ENCODE data around the gene CCDC77. TPM values are rescaled to one million over a fixed set of nuclear protein-coding genes. Genes with fewer than 3 reads are reported as not detected.

The CCDC77 gene
- total RNA-seq, 2 experiments from 2014 or later = 5.3 to 7.8 TPM

DNA sequence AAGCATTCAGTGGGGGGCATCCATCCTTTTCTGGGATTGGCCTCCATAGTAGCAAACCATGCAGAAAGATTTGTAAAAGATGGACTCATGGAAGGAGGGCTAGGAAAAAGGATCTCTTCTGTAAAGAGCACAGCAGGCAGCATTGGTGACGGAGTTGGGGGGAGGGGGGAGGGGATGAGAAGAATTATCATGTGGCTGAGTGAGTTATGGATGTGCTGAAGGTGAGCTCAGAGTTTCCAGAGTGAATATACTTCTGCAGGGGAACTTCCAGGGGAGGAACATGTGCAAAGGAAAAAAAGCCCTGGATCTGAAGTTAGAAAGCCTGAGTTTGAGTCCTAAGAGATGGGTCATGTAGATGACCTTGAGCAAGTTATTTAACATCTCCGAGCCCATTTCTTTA, 54.4 kb downstream of the CCDC77 start:
- no peak overlapping the region for H3K4me3 Mint-ChIP-seq
- ChIA-PET CTCF (no interaction called here), POLR2A (no interaction called here)
- TF ChIP-seq, protein P1, sequence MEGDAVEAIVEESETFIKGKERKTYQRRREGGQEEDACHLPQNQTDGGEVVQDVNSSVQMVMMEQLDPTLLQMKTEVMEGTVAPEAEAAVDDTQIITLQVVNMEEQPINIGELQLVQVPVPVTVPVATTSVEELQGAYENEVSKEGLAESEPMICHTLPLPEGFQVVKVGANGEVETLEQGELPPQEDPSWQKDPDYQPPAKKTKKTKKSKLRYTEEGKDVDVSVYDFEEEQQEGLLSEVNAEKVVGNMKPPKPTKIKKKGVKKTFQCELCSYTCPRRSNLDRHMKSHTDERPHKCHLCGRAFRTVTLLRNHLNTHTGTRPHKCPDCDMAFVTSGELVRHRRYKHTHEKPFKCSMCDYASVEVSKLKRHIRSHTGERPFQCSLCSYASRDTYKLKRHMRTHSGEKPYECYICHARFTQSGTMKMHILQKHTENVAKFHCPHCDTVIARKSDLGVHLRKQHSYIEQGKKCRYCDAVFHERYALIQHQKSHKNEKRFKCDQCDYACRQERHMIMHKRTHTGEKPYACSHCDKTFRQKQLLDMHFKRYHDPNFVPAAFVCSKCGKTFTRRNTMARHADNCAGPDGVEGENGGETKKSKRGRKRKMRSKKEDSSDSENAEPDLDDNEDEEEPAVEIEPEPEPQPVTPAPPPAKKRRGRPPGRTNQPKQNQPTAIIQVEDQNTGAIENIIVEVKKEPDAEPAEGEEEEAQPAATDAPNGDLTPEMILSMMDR (IDR thresholded peaks at IDR 0.05) = no peak
- no peak overlapping the region for H3K27ac Mint-ChIP-seq
- peaks cover 0 to 12% of the 10 kb centered on the region in 2 experiments for H3K9me3 ChIP-seq (ENCODE audit: control insufficient read depth in 1 of 2, insufficient read depth in 1 of 2, low read length in 2 of 2)
- DNase-seq (no peak), ATAC-seq (ENCODE audit: poor library complexity) (no peak)
- peaks cover 6% of the 10 kb centered on the region for H3K4me1 Mint-ChIP-seq (ENCODE audit: low read depth)
- intact Hi-C loops (cut with DNase I, micrococcal nuclease) = loop anchor here in 1 of 2 experiments (2.0 to 10.0 kb wide), 2 partner anchors 91 to 499 kb away; no protein-coding TSS in a partner anchor
- no peaks in the 10 kb centered on the region for H3K9me3 Mint-ChIP-seq
- H3K27me3 Mint-ChIP-seq = peaks cover under 1% of the 10 kb centered on the region
- no peak overlapping the region for H3K4me3 ChIP-seq (ENCODE audit: low read length)
- H3K4me1 ChIP-seq (ENCODE audit: insufficient read depth, low read length) = peaks cover 18% of the 10 kb centered on the region
- H3K36me3 ChIP-seq (ENCODE audit: insufficient read depth, low read length) = no peaks in the 10 kb centered on the region
- H3K27me3 ChIP-seq (ENCODE audit: control insufficient read depth in 1 of 2, insufficient read depth in 2 of 2, low read length in 2 of 2) = peaks cover 0 to 4% of the 10 kb centered on the region in 2 experiments
- no peak overlapping the region for H3K27ac ChIP-seq (ENCODE audit: low read depth in 1 of 2, low read length in 2 of 2)
- H3K36me3 Mint-ChIP-seq (ENCODE audit: low read depth) = no peaks in the 10 kb centered on the region

DNA sequence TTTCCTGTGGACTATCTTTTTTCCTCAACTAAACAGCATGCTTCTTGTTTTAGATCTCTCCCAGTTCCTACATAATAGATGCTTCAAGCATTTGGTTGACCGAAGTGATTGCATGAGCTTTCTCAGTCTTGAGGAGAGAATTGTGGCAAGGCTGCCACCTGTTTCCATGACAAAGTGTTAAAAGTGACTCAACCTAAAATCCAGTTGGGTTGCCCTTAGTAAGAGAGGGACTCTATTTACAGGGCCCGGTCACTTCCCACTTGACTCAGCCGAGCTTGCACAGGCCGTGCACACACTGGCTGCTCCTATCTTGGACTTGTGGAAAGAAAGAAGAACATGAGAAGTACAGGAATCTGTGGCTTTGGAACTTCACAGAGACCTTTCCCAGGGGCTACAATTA, 56.2 kb downstream of the CCDC77 start:
- H3K4me1 ChIP-seq (ENCODE audit: insufficient read depth, low read length) = peaks cover 20% of the 10 kb centered on the region
- ChIA-PET POLR2A (no interaction called here), CTCF (no interaction called here)
- no peak for ATAC-seq (ENCODE audit: poor library complexity)
- H3K4me1 Mint-ChIP-seq (ENCODE audit: low read depth) = peaks cover 20% of the 10 kb centered on the region
- H3K9me3 Mint-ChIP-seq = no peaks in the 10 kb centered on the region
- H3K4me3 Mint-ChIP-seq = peak overlapping the region; percentile 83
- no peaks in the 10 kb centered on the region for H3K36me3 Mint-ChIP-seq (ENCODE audit: low read depth)
- H3K4me3 ChIP-seq (ENCODE audit: low read length) = no peak overlapping the region
- intact Hi-C loops (cut with DNase I, micrococcal nuclease) = loop anchor here (2.0 to 10.0 kb wide), 3 partner anchors 81 to 497 kb away; no protein-coding TSS in a partner anchor
- H3K9me3 ChIP-seq (ENCODE audit: control insufficient read depth in 1 of 2, insufficient read depth in 1 of 2, low read length in 2 of 2) = peaks cover 0 to 9% of the 10 kb centered on the region in 2 experiments
- H3K27me3 ChIP-seq (ENCODE audit: control insufficient read depth in 1 of 2, insufficient read depth in 2 of 2, low read length in 2 of 2) = peaks cover 4% of the 10 kb centered on the region in 2 experiments
- H3K27me3 Mint-ChIP-seq = peaks cover 4% of the 10 kb centered on the region
- no peak overlapping the region for H3K27ac ChIP-seq (ENCODE audit: low read depth in 1 of 2, low read length in 2 of 2)
- H3K36me3 ChIP-seq (ENCODE audit: insufficient read depth, low read length) = no peaks in the 10 kb centered on the region
- TF ChIP-seq, protein P1 (IDR thresholded peaks at IDR 0.05) = no peak
- H3K27ac Mint-ChIP-seq = no peak overlapping the region
- no peak for DNase-seq

DNA sequence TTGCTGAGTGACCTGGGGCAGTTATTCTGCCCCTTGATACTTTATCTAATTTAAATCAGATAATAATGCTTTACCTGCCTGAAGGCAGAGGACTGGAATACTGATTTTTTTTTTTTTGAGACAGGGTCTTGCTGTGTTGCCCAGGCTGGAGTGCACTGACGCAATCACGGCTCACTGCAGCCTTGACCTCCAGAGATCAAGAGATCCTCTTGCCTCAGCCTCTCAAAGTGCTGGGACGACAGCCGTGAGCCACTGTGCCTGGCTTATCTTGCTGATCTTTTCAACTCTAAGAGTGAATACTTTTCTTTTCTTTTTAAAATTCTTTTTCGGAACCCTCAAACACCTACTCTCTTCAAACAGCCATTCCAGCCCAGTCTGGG, 57.6 kb downstream of the CCDC77 start:
- no peak for ATAC-seq (ENCODE audit: poor library complexity)
- Mint-ChIP-seq H3K4me3 (peak overlapping the region; percentile 83), H3K9me3 (no peaks in the 10 kb centered on the region), H3K4me1 (ENCODE audit: low read depth) (peaks cover 20% of the 10 kb centered on the region), H3K27ac (no peak overlapping the region), H3K27me3 (peaks cover 4% of the 10 kb centered on the region), H3K36me3 (ENCODE audit: low read depth) (no peaks in the 10 kb centered on the region)
- no peaks in the 10 kb centered on the region for H3K36me3 ChIP-seq (ENCODE audit: insufficient read depth, low read length)
- H3K9me3 ChIP-seq (ENCODE audit: control insufficient read depth in 1 of 2, insufficient read depth in 1 of 2, low read length in 2 of 2) = no peaks in the 10 kb centered on the region
- ChIA-PET POLR2A (no interaction called here), CTCF (no interaction called here)
- DNase-seq = peak in 1 of 14 experiments; percentile 4
- H3K4me1 ChIP-seq (ENCODE audit: insufficient read depth, low read length) = peaks cover 21% of the 10 kb centered on the region
- H3K27ac ChIP-seq (ENCODE audit: low read depth in 1 of 2, low read length in 2 of 2) = no peak overlapping the region
- H3K27me3 ChIP-seq (ENCODE audit: control insufficient read depth in 1 of 2, insufficient read depth in 2 of 2, low read length in 2 of 2) = peaks cover 4 to 7% of the 10 kb centered on the region in 2 experiments
- H3K4me3 ChIP-seq (ENCODE audit: low read length) = peak overlapping the region; percentile 63
- TF ChIP-seq, protein P1 (IDR thresholded peaks at IDR 0.05) = no peak
- intact Hi-C loops (cut with DNase I, micrococcal nuclease) = loop anchor here (2.0 to 10.0 kb wide), 3 partner anchors 80 to 496 kb away; no protein-coding TSS in a partner anchor
